Fibroblast of skin of abdomen (primary cell): ENCODE measurements around the gene ZBTB42.

Experiments used
- DNase-seq: peaks from one replicate; pipeline ENCODE4 v3.0.0-alpha.2; 2013

Gene ZBTB42

GRCh38 chr14:104769324-104770071, 31.4 kb upstream of the ZBTB42 start:
- no peak for DNase-seq

- no peak for DNase-seq
Measured at GRCh38 chr14:104770072-104770579, 30.8 kb upstream of the ZBTB42 start.

- DNase-seq: no peak
Measured at GRCh38 chr14:104770851-104771272, 30.0 kb upstream of the ZBTB42 start.

GRCh38 chr14:104771374-104771773, 29.5 kb upstream of the ZBTB42 start:
- no peak for DNase-seq

- DNase-seq: no peak
Measured at GRCh38 chr14:104771918-104772706, 28.8 kb upstream of the ZBTB42 start.

- no peak for DNase-seq
Measured at GRCh38 chr14:104772707-104773504, 28.0 kb upstream of the ZBTB42 start.

- no peak for DNase-seq
Measured at GRCh38 chr14:104773505-104774452, 27.1 kb upstream of the ZBTB42 start.

- DNase-seq: no peak
Measured at GRCh38 chr14:104774453-104775072, 26.3 kb upstream of the ZBTB42 start.

- no peak for DNase-seq
Measured at GRCh38 chr14:104775073-104775489, 25.8 kb upstream of the ZBTB42 start.

- no peak for DNase-seq
Measured at GRCh38 chr14:104776481-104776880, 24.4 kb upstream of the ZBTB42 start.

GRCh38 chr14:104776961-104777807, 23.7 kb upstream of the ZBTB42 start:
- no peak for DNase-seq

- DNase-seq: no peak
Measured at GRCh38 chr14:104777808-104778249, 23.1 kb upstream of the ZBTB42 start.

GRCh38 chr14:104778694-104779331, 22.1 kb upstream of the ZBTB42 start:
- no peak for DNase-seq

GRCh38 chr14:104779776-104780512, 21.0 kb upstream of the ZBTB42 start:
- DNase-seq: no peak

- DNase-seq: no peak
Measured at GRCh38 chr14:104780513-104781030, 20.3 kb upstream of the ZBTB42 start.

- no peak for DNase-seq
Measured at GRCh38 chr14:104781271-104782077, 19.4 kb upstream of the ZBTB42 start.

GRCh38 chr14:104782086-104782807, 18.7 kb upstream of the ZBTB42 start:
- no peak for DNase-seq
